IPS-18a (cell line): ENCODE data around the gene S100A7A.

Source experiments
- H3K27ac ChIP-seq: one replicate; pipeline ENCODE4 v1.5.1; 2013; ENCODE audit warnings: low read length
- H3K27me3 ChIP-seq: one replicate; pipeline ENCODE4 v1.6.1; 2013; ENCODE audit warnings: mild to moderate bottlenecking, low read length; ENCODE audit not compliant: control insufficient read depth, insufficient read depth
- H3K36me3 ChIP-seq: one replicate; pipeline ENCODE4 v1.6.1; 2013; ENCODE audit warnings: low read depth, low read length; ENCODE audit not compliant: control insufficient read depth
- H3K4me1 ChIP-seq: one replicate; pipeline ENCODE4 v1.6.1; 2013; ENCODE audit warnings: low read depth, low read length; ENCODE audit not compliant: control insufficient read depth
- H3K4me3 ChIP-seq: one replicate; pipeline ENCODE4 v1.5.1; 2013; ENCODE audit warnings: low read length
- H3K9ac ChIP-seq: one replicate; pipeline ENCODE4 v1.6.1; 2013; ENCODE audit warnings: mild to moderate bottlenecking, low read length, moderate library complexity
- H3K9me3 ChIP-seq: one replicate; pipeline ENCODE4 v1.6.1; 2013; ENCODE audit warnings: low read depth, low read length; ENCODE audit not compliant: control insufficient read depth

The S100A7A gene

DNA sequence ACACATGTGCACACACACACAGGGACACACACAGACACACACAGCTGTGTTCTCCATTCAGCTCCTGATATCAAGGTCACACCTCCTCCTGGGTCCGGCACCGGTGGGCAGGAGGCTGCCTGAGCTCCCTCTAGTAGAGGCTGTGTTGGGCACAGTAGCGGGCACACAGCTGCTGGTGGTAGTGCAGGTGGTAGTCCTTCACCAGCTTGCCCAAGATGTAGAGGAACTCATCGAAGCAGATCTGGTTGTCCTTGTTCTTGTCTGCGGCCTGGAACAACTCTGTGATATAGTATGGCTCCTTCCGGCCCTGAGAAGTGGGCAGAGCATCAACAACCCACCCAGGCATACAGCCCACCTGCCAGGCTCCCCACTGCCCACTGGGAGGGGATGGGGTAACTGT is 19.9 kb upstream of the S100A7A start:
- H3K27me3 ChIP-seq, result no peaks in the 10 kb centered on the region
- no peaks in the 10 kb centered on the region for H3K36me3 ChIP-seq
- H3K9me3 ChIP-seq, result no peaks in the 10 kb centered on the region
- H3K4me3 ChIP-seq, result no peak overlapping the region
- no peak overlapping the region for H3K9ac ChIP-seq
- H3K4me1 ChIP-seq, result no peaks in the 10 kb centered on the region
- H3K27ac ChIP-seq, result no peak overlapping the region

DNA sequence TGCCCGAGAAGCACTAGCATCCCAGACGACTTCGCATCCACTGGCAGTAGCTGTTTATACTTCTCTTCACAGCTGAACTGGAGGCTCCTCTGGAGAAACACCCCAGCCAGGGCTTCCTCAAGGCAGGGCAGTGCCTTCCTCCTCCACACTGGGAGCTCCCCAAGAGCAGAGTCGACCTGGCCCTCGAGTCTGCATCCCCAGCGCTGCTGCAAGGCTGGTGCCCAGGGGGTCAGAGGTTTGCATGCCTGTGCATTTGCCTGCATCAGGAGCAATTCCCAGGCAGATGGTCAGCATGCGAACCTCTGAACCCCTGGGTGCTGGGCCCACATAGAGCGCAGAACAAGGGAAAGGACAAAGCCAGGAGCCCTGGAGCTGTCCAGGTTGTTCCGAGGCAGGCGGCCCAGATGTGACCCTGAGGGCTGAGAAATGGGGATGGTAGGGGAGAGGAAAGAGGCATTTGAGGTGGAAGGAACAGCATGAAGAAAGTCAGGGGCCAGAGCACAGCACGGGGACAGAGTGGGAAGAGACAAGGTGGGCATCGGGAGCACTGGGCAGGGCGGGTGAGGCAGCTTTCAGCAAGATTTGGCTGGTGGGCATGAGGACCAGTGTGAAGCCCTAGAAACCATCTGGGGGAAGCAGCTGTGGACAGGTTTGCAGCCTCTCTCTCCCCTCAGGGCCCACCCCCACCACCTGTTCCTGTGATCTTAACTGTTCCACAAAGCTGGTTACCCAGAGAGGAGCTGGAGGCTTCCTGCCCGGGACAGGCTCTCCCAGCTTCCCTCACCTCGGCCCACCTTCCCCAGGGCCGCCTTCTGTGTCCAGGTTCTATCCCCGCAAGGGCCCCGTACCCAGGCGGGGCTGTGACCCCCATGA is 19.0 kb upstream of the S100A7A start:
- no peak overlapping the region for H3K9ac ChIP-seq
- H3K36me3 ChIP-seq, result no peaks in the 10 kb centered on the region
- H3K4me3 ChIP-seq, result no peak overlapping the region
- H3K4me1 ChIP-seq, result no peaks in the 10 kb centered on the region
- no peaks in the 10 kb centered on the region for H3K9me3 ChIP-seq
- no peaks in the 10 kb centered on the region for H3K27me3 ChIP-seq
- no peak overlapping the region for H3K27ac ChIP-seq

DNA sequence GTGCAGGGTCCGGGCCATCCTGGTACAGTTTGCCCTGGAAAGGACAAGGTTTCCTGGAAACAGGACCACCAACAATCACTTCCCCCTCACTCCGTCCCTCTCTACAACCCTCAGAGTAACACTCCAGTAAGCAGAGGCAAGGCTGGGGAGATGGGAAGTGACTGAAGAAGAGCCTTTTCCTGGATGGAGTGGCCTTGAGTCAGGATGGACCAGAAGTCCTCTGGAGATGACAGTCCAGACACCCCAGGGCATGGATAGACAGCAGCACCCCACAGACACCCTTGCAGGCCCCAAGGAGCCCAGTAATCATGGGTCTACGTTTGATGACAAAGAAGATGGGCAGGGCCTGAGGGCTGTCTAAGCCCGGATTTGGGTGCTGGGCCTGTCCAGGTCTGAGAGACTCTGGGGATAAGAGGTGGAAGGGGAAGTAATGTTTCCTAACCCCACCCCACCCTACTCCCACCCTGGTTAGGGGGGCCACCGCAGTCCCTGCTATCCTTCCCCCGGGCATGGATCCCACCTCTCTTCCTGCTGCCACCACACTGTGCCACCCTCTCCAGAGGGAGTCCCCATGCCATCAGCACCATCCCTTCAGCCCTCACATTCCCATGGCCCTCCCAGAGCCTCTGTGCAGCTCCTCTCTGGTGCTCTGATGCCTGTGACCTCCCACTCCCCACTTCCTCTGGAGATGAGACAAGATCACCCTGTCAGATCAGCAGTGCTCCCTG is 18.2 kb upstream of the S100A7A start:
- Histone ChIP-seq H3K27ac (no peak overlapping the region), H3K9me3 (no peaks in the 10 kb centered on the region), H3K9ac (no peak overlapping the region), H3K36me3 (no peaks in the 10 kb centered on the region), H3K27me3 (no peaks in the 10 kb centered on the region), H3K4me3 (no peak overlapping the region), H3K4me1 (no peaks in the 10 kb centered on the region)

DNA sequence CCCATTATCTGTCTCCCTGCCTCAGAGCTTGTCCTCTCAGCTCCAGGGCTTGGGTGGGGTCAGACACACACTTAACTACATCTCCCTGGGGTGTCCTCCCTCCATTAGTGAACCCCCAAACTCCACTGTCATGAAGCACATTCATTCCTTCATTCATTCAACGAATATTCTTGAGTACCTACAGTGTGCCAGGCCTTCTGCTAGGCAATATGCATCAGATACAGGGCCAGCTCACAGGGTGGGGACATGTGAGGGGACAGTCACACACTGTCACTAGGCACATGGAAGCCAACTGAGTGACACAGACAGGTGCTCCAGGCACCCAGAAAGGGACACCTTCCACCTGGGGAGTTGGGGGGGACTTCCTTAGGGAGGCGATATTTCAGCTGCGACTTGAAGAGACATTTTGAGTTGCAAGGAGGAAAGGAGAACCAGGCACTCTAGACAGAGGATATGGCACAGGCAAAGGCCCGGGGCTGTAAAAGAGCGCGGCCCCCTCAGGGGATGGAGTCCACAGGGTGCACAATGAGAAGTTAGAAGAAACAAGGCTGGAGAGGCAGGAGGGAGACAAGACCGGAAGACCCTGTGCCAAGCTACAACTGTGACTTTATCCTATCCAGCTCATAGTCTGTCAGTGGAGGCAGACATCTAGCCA is 16.8 kb upstream of the S100A7A start:
- no peaks in the 10 kb centered on the region for H3K36me3 ChIP-seq
- no peak overlapping the region for H3K9ac ChIP-seq
- no peak overlapping the region for H3K4me3 ChIP-seq
- no peak overlapping the region for H3K27ac ChIP-seq
- peaks cover 3% of the 10 kb centered on the region for H3K4me1 ChIP-seq
- peaks cover 11% of the 10 kb centered on the region for H3K27me3 ChIP-seq
- H3K9me3 ChIP-seq, result no peaks in the 10 kb centered on the region

DNA sequence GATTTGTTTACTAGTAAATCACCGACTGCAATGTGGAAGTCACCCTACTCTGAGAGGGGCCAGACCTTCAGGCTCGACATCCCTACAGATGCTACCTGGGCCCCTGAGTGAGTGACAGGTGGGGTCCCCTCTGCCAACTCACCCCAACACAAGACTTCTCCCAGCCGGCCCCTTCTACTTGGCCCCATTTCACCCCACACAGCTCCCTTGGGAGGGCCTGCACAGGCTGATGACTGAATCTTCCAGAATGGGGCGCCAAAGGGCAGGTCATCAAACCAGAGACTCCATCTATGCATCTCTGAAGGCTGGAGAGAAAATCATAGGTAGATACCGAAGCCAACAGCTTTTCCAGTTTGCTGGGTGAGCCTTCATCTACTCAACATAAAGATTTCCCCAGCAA is 16.1 kb upstream of the S100A7A start:
- H3K36me3 ChIP-seq, result no peaks in the 10 kb centered on the region
- peaks cover 13% of the 10 kb centered on the region for H3K27me3 ChIP-seq
- peaks cover 3% of the 10 kb centered on the region for H3K4me1 ChIP-seq
- no peak overlapping the region for H3K4me3 ChIP-seq
- H3K9ac ChIP-seq, result no peak overlapping the region
- H3K27ac ChIP-seq, result no peak overlapping the region
- H3K9me3 ChIP-seq, result no peaks in the 10 kb centered on the region

DNA sequence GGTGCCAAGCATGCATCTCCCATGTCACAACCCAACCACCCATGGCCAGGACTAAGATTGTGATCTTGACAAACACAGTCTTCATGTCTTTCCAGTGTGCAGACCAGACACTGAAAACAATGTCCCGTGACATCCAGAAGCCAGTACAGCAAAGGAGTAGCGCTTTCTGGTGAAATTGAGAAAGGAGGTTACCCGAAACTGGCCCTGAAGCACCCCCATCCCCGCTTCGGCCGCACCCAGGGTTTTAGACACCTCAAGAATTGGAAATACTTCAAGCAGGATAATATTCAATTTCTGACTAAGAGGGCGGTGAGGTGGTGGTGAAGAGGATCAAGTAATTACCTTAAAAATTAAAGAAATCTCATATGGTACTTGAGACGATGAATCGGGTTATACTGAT is 14.9 kb upstream of the S100A7A start:
- Histone ChIP-seq H3K9me3 (no peaks in the 10 kb centered on the region), H3K4me3 (no peak overlapping the region), H3K27me3 (peaks cover 13% of the 10 kb centered on the region), H3K4me1 (peaks cover 3% of the 10 kb centered on the region), H3K36me3 (no peaks in the 10 kb centered on the region), H3K9ac (no peak overlapping the region), H3K27ac (no peak overlapping the region)

DNA sequence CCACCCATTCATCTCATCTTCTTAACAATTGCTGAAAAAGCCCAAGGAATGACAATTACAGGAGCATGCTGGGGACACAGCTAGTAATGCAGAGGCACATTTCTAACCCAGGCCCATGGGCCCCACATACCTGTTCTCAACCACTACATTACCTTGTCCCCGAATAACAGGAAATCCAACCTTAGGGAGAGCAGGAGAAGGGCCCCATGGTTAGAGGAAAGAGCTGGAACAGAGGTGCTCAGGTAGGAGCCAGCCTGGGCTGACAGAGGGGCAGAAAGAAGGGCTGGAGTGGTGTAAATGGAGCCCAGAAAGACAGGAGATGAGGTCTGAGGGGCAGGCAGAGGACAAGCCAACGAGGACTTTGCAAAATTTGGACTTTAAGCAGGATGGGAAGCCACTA is 14.1 kb upstream of the S100A7A start:
- no peak overlapping the region for H3K27ac ChIP-seq
- no peaks in the 10 kb centered on the region for H3K36me3 ChIP-seq
- no peaks in the 10 kb centered on the region for H3K9me3 ChIP-seq
- H3K4me3 ChIP-seq, result no peak overlapping the region
- peaks cover 13% of the 10 kb centered on the region for H3K27me3 ChIP-seq
- peaks cover 3% of the 10 kb centered on the region for H3K4me1 ChIP-seq
- H3K9ac ChIP-seq, result no peak overlapping the region

DNA sequence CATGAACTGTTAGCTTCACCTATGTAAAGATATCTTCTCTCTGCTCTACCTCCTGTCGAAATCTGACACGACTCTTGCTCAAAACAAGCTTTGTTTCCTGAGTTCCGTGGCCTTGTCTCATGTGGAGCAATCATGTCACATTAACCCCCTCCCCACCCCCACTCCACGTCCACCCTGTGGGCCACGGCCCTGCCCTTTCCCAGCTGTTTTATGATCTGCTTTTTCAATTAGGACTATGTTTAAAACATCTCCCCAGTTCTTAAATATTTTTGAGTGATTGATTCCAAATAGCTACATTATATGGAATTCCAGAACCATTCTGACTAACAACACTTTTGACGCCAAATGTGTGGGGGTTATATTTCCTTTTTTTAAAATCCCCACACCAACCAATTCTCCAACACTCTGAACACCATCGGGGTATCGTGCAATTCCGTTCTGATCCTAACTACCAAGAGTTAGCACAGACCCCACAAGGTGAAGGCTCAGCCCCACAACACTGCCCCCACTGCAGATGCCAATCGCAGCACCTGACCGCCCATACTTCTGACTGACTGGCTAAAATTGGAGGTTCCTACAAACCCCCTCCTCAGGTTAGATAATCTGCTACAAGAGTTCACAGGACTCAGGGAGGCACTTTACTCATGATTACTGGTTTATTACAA is 12.8 kb upstream of the S100A7A start:
- Histone ChIP-seq H3K9ac (no peak overlapping the region), H3K27ac (no peak overlapping the region), H3K36me3 (no peaks in the 10 kb centered on the region), H3K27me3 (peaks cover 13% of the 10 kb centered on the region), H3K4me3 (no peak overlapping the region), H3K9me3 (no peaks in the 10 kb centered on the region), H3K4me1 (peaks cover 3% of the 10 kb centered on the region)

DNA sequence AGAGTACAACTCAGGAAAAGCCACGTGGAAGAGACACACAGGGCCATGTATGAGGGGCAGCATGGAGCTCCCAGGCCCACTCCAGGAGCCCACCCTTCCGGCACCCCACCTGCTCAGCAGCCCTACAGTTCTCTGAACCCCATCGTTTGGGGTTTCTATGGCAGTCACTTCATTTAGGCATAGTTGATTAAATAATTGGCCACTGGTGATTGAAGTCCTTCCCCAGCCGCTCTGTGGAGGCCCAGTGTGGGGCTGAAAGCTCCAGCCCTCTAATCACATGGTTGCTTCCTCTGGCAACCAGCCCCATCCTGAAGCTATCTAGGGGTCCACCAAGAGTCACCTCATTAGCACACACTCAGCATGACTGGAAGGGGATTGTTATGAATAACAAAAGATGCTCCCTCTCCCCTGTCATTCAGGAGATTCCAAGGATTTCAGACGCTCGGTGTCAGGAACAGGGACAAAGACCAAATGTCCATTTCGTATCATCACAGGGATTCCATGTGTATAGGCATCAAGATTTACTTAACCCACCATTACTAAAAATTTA is 12.2 kb upstream of the S100A7A start:
- Histone ChIP-seq H3K27me3 (peaks cover 13% of the 10 kb centered on the region), H3K36me3 (no peaks in the 10 kb centered on the region), H3K4me3 (no peak overlapping the region), H3K9ac (no peak overlapping the region), H3K27ac (no peak overlapping the region), H3K9me3 (no peaks in the 10 kb centered on the region), H3K4me1 (peaks cover 3% of the 10 kb centered on the region)

DNA sequence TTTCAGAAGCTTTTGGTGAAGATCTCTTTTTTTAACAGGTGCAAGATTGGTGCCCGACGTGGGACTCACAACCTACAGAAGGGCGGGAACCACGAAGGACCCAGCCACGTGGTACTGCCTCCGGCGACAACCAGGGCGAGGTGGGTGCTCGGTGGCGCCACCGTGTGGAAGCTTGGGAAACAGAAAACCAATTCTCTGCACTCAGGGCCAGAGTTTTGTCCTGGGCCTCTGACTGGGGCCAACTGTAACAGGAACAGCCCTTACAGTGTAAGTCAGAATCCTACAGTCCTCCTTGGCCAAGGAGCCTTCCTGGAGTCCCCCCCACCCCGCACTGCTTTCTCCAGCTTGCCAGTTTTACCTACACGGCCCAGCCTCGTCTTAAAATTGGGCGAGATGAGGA is 11.6 kb upstream of the S100A7A start:
- no peaks in the 10 kb centered on the region for H3K36me3 ChIP-seq
- H3K9ac ChIP-seq, result no peak overlapping the region
- no peak overlapping the region for H3K27ac ChIP-seq
- H3K4me3 ChIP-seq, result no peak overlapping the region
- peaks cover 3% of the 10 kb centered on the region for H3K4me1 ChIP-seq
- H3K9me3 ChIP-seq, result no peaks in the 10 kb centered on the region
- H3K27me3 ChIP-seq, result peaks cover 13% of the 10 kb centered on the region
